ENCODE results near the gene MYO1B.

DNA sequence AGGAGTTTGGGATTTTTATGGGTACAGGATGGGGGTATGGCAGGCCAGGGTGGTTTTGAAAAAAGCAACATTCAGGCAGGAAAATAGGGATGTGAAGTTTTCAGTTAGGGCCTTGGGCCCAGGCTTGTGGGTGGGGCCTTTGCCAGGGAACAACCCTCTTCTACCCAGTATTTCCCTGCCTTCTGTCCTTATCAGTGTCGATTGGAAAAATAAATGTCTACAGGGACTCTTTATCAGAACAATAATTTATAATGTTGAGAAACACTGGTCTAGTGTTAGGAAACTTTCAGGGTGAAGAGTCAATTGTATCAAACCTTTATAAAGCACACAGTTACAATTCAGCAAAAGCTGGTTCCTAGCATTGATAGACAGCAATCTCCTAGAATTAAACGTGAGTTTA, 218.6 kb downstream of the MYO1B start:
- TF ChIP-seq, protein P1, sequence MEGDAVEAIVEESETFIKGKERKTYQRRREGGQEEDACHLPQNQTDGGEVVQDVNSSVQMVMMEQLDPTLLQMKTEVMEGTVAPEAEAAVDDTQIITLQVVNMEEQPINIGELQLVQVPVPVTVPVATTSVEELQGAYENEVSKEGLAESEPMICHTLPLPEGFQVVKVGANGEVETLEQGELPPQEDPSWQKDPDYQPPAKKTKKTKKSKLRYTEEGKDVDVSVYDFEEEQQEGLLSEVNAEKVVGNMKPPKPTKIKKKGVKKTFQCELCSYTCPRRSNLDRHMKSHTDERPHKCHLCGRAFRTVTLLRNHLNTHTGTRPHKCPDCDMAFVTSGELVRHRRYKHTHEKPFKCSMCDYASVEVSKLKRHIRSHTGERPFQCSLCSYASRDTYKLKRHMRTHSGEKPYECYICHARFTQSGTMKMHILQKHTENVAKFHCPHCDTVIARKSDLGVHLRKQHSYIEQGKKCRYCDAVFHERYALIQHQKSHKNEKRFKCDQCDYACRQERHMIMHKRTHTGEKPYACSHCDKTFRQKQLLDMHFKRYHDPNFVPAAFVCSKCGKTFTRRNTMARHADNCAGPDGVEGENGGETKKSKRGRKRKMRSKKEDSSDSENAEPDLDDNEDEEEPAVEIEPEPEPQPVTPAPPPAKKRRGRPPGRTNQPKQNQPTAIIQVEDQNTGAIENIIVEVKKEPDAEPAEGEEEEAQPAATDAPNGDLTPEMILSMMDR (conservative IDR thresholded peaks at IDR 0.05), result no peak
- TF ChIP-seq ZFX (IDR thresholded peaks at IDR 0.05), result no peak
